H1 (cell line): ENCODE data around the gene ESYT1. TPM values are rescaled to one million over a fixed set of nuclear protein-coding genes. Genes with fewer than 3 reads are reported as not detected.
A peak's percentile ranks its signal among the peaks of the same experiment; 100 is the strongest.

Experiments used
- CBX8 ChIP-seq: fragments of 300-800, 300-1000 bp; sonication (generic); IDR thresholded peaks from 2 replicates; pipeline ENCODE4 v1.7.1; 2016; ENCODE audit warnings: low read depth, low read length, borderline replicate concordance
- CREB1 ChIP-seq: IDR thresholded peaks from 2 replicates; pipeline ENCODE4 v1.6.1; 2012; ENCODE audit warnings: inconsistent platforms
- CTBP2 ChIP-seq: IDR thresholded peaks from 2 replicates; pipeline ENCODE4 v1.7.0; 2011; ENCODE audit warnings: borderline replicate concordance, mild to moderate bottlenecking, moderate library complexity, mixed read lengths, low read length; ENCODE audit not compliant: insufficient read depth, insufficient read length
- POLR2AphosphoS5 ChIP-seq: IDR thresholded peaks from 2 replicates; pipeline ENCODE4 v1.6.1; 2011; ENCODE audit warnings: low read depth, low read length
- RNF2 ChIP-seq: fragments of 200-900, 300-1000 bp; sonication (generic); IDR thresholded peaks from 2 replicates; pipeline ENCODE4 v1.7.1; 2016; ENCODE audit warnings: borderline replicate concordance, low read depth, mild to moderate bottlenecking, antibody characterized with exemption, low read length; ENCODE audit not compliant: poor library complexity, severe bottlenecking; ENCODE audit errors: missing control alignments
- RXRA ChIP-seq: IDR thresholded peaks from 2 replicates; pipeline ENCODE4 v1.6.1; 2011; ENCODE audit warnings: low read depth, mild to moderate bottlenecking, low read length, moderate library complexity; ENCODE audit not compliant: insufficient read depth
- YY1 ChIP-seq: IDR thresholded peaks from 2 replicates; pipeline ENCODE4 v1.6.1; 2011; ENCODE audit warnings: low read depth, mild to moderate bottlenecking, low read length
- polyA plus RNA-seq, 7 experiments: library from polyadenylated mRNA; depleted of rRNA in 3 of 7; stranded (reverse) in 5 of 7; unstranded in 2 of 7; fragments of >200 nt in 5 of 7; fragments of 200-250 nt in 2 of 7; gene quantifications; 1 replicate in 5 of 7; 2 replicates in 1 of 7; 4 replicates in 1 of 7; pipeline versions ENCODE4 v1.2.1 to v1.2.3, GENCODE V29; 2011 to 2013; ENCODE audit warnings: missing spikeins in 2 of 7, mixed read lengths in 2 of 7
- total RNA-seq: library from RNA; stranded (reverse); fragmentation: NEBNext Ultra II Directional; extraction: Animal tissue kit (Norgen Biotek cat#: 25700); gene quantifications from 2 replicates; pipeline ENCODE4 v1.2.1, GENCODE V29; 2021
- TF ChIP-seq, protein P1 (sequence below): fragments of 300-600 bp; sonication (generic); IDR thresholded peaks from 2 replicates; pipeline ENCODE4 v1.7.1; 2012; ENCODE audit warnings: low read length, moderate library complexity, mild to moderate bottlenecking, inconsistent platforms; ENCODE audit not compliant: insufficient replicate concordance

The ESYT1 gene
- total and polyA plus RNA-seq, 2 of the 8 experiments (the other 6 are each of a cell fraction or from before 2014, with no cell fraction given): 86.9 to 165 TPM

- no peak for TF ChIP-seq YY1
- 0 out of 2 replicates have a peak, but pooled peaks have one; percentile 19 for TF ChIP-seq POLR2AphosphoS5
- TF ChIP-seq CREB1: no peak
- TF ChIP-seq CTBP2: no peak
- no peak for TF ChIP-seq RXRA
- TF ChIP-seq CBX8: no peak
- no peak for TF ChIP-seq RNF2
- TF ChIP-seq, protein P1, sequence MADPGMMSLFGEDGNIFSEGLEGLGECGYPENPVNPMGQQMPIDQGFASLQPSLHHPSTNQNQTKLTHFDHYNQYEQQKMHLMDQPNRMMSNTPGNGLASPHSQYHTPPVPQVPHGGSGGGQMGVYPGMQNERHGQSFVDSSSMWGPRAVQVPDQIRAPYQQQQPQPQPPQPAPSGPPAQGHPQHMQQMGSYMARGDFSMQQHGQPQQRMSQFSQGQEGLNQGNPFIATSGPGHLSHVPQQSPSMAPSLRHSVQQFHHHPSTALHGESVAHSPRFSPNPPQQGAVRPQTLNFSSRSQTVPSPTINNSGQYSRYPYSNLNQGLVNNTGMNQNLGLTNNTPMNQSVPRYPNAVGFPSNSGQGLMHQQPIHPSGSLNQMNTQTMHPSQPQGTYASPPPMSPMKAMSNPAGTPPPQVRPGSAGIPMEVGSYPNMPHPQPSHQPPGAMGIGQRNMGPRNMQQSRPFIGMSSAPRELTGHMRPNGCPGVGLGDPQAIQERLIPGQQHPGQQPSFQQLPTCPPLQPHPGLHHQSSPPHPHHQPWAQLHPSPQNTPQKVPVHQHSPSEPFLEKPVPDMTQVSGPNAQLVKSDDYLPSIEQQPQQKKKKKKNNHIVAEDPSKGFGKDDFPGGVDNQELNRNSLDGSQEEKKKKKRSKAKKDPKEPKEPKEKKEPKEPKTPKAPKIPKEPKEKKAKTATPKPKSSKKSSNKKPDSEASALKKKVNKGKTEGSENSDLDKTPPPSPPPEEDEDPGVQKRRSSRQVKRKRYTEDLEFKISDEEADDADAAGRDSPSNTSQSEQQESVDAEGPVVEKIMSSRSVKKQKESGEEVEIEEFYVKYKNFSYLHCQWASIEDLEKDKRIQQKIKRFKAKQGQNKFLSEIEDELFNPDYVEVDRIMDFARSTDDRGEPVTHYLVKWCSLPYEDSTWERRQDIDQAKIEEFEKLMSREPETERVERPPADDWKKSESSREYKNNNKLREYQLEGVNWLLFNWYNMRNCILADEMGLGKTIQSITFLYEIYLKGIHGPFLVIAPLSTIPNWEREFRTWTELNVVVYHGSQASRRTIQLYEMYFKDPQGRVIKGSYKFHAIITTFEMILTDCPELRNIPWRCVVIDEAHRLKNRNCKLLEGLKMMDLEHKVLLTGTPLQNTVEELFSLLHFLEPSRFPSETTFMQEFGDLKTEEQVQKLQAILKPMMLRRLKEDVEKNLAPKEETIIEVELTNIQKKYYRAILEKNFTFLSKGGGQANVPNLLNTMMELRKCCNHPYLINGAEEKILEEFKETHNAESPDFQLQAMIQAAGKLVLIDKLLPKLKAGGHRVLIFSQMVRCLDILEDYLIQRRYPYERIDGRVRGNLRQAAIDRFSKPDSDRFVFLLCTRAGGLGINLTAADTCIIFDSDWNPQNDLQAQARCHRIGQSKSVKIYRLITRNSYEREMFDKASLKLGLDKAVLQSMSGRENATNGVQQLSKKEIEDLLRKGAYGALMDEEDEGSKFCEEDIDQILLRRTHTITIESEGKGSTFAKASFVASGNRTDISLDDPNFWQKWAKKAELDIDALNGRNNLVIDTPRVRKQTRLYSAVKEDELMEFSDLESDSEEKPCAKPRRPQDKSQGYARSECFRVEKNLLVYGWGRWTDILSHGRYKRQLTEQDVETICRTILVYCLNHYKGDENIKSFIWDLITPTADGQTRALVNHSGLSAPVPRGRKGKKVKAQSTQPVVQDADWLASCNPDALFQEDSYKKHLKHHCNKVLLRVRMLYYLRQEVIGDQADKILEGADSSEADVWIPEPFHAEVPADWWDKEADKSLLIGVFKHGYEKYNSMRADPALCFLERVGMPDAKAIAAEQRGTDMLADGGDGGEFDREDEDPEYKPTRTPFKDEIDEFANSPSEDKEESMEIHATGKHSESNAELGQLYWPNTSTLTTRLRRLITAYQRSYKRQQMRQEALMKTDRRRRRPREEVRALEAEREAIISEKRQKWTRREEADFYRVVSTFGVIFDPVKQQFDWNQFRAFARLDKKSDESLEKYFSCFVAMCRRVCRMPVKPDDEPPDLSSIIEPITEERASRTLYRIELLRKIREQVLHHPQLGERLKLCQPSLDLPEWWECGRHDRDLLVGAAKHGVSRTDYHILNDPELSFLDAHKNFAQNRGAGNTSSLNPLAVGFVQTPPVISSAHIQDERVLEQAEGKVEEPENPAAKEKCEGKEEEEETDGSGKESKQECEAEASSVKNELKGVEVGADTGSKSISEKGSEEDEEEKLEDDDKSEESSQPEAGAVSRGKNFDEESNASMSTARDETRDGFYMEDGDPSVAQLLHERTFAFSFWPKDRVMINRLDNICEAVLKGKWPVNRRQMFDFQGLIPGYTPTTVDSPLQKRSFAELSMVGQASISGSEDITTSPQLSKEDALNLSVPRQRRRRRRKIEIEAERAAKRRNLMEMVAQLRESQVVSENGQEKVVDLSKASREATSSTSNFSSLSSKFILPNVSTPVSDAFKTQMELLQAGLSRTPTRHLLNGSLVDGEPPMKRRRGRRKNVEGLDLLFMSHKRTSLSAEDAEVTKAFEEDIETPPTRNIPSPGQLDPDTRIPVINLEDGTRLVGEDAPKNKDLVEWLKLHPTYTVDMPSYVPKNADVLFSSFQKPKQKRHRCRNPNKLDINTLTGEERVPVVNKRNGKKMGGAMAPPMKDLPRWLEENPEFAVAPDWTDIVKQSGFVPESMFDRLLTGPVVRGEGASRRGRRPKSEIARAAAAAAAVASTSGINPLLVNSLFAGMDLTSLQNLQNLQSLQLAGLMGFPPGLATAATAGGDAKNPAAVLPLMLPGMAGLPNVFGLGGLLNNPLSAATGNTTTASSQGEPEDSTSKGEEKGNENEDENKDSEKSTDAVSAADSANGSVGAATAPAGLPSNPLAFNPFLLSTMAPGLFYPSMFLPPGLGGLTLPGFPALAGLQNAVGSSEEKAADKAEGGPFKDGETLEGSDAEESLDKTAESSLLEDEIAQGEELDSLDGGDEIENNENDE: no peak
Observed at GRCh38 chr12:56128670-56129205, 671 bp downstream of the ESYT1 start (continued).
